A673 (cell line): ENCODE results near the gene MMP28.

ENCODE experiments used
- CTCF ChIP-seq: fragments of 300-800, 200-600 bp; sonication (generic); conservative IDR thresholded peaks from 2 replicates; pipeline ENCODE4 v1.5.1; 2017; ENCODE audit warnings: low read depth, mild to moderate bottlenecking, antibody characterized with exemption, low read length, moderate library complexity, mixed read lengths
- EZH2 ChIP-seq: fragments of 200-600 bp; sonication (generic); IDR thresholded peaks from 2 replicates; pipeline ENCODE4 v1.6.1; 2017; ENCODE audit warnings: borderline replicate concordance, low read depth, mild to moderate bottlenecking, mixed read lengths, antibody characterized with exemption, low read length; ENCODE audit not compliant: poor library complexity, severe bottlenecking

- TF ChIP-seq CTCF (no peak), EZH2 (no peak)
Measured at GRCh38 chr17:35716897-35717465, 78.5 kb downstream of the MMP28 start.
